WERI-Rb-1 (cell line): ENCODE measurements around the gene PEX5L.
A peak's percentile ranks its signal among the peaks of the same experiment; 100 is the strongest.

Source experiments
- DNase-seq: peaks from one replicate; pipeline ENCODE4 v3.0.0-alpha.2; 2020
- H3K27ac ChIP-seq: fragments of 250-450 bp; sonication (Bioruptor Pico); 2 replicates; pipeline ENCODE4 v1.5.1; 2020; ENCODE audit warnings: mild to moderate bottlenecking, moderate library complexity
- H3K27me3 ChIP-seq: fragments of 250-450 bp; sonication (Bioruptor Pico); 2 replicates; pipeline ENCODE4 v1.5.1; 2021; ENCODE audit warnings: mild to moderate bottlenecking, low read depth, moderate library complexity; ENCODE audit not compliant: insufficient read depth, severe bottlenecking
- H3K36me3 ChIP-seq: fragments of 250-450 bp; sonication (Bioruptor Pico); 2 replicates; pipeline ENCODE4 v1.5.1; 2020; ENCODE audit warnings: mild to moderate bottlenecking, moderate library complexity
- H3K4me3 ChIP-seq: 2 replicates; pipeline ENCODE4 v1.5.1; 2011; ENCODE audit warnings: low read depth, mild to moderate bottlenecking, control low read depth, low read length
- H3K9me3 ChIP-seq: fragments of 250-450 bp; sonication (Bioruptor Pico); 2 replicates; pipeline ENCODE4 v1.5.1; 2021; ENCODE audit warnings: mild to moderate bottlenecking, moderate library complexity; ENCODE audit not compliant: severe bottlenecking
- CTCF ChIP-seq: IDR thresholded peaks from 2 replicates; pipeline ENCODE4 v1.5.1; 2011; ENCODE audit warnings: low read depth, mild to moderate bottlenecking, control low read depth, inconsistent platforms, low read length

PEX5L gene

DNA sequence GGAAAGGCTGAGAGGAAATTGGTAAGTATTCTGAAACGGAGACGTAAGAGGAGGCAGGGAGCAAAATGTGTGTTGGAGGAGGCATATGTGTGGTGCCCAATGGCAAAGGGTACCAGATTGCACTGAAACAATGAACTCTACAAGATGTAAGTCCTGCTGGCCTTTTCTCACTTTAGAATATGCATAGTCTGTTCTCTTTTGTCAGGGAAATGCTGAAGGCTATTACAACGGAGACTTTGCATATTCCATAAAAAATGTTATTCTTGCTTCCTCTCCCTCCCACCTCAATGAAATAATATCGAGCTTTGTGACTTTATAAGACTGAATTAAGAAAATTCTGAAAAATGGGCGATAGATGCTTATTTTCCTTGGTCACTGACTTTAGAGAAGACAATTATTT, 85.9 kb downstream of the PEX5L start:
- H3K27ac ChIP-seq, result peak overlapping the region; percentile 5
- no peaks in the 10 kb centered on the region for H3K9me3 ChIP-seq
- no peak for DNase-seq
- H3K4me3 ChIP-seq, result no peak overlapping the region
- H3K27me3 ChIP-seq, result no peaks in the 10 kb centered on the region
- H3K36me3 ChIP-seq, result no peaks in the 10 kb centered on the region
- TF ChIP-seq CTCF, result no peak

GRCh38 chr3:179949869-179950268, 86.9 kb downstream of the PEX5L start:
- no peaks in the 10 kb centered on the region for H3K36me3 ChIP-seq
- H3K4me3 ChIP-seq, result no peak overlapping the region
- H3K27me3 ChIP-seq, result no peaks in the 10 kb centered on the region
- TF ChIP-seq CTCF, result no peak
- H3K27ac ChIP-seq, result peak overlapping the region; percentile 65
- no peak for DNase-seq
- no peaks in the 10 kb centered on the region for H3K9me3 ChIP-seq

DNA sequence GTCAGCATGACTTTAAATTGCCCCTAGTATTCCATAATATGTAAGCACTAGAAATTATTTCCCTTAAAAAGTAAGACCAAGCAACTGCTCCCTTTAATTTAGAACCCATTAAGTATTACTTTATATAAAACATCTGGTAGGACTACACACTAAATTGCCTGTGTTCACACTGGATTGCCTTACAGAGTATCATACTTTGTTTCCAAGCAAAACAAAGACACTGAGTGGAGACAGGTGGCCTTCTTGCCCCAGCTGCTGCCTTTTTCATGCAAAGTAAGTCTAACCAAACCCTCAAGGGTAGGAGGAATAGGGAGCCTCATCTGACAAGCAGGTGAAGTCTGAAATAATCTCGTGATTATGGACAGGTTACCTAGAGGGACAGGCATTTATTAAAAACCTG, 87.3 kb downstream of the PEX5L start:
- no peak for DNase-seq
- Histone ChIP-seq H3K27ac (peak overlapping the region; percentile 65), H3K27me3 (no peaks in the 10 kb centered on the region), H3K36me3 (no peaks in the 10 kb centered on the region), H3K4me3 (no peak overlapping the region), H3K9me3 (no peaks in the 10 kb centered on the region)
- no peak for TF ChIP-seq CTCF

- Histone ChIP-seq H3K4me3 (no peak overlapping the region), H3K36me3 (no peaks in the 10 kb centered on the region), H3K27ac (peak overlapping the region; percentile 65), H3K27me3 (no peaks in the 10 kb centered on the region), H3K9me3 (no peaks in the 10 kb centered on the region)
- TF ChIP-seq CTCF, result no peak
- no peak for DNase-seq
These were observed 88.0 kb downstream of the PEX5L start for GRCh38 chr3:179948740-179949139.

GRCh38 chr3:179945569-179945968, 91.2 kb downstream of the PEX5L start:
- Histone ChIP-seq H3K27ac (no peak overlapping the region), H3K27me3 (no peaks in the 10 kb centered on the region), H3K4me3 (no peak overlapping the region), H3K9me3 (no peaks in the 10 kb centered on the region), H3K36me3 (no peaks in the 10 kb centered on the region)
- no peak for DNase-seq
- TF ChIP-seq CTCF, result no peak

- TF ChIP-seq CTCF, result no peak
- Histone ChIP-seq H3K4me3 (no peak overlapping the region), H3K9me3 (no peaks in the 10 kb centered on the region), H3K36me3 (no peaks in the 10 kb centered on the region), H3K27me3 (no peaks in the 10 kb centered on the region), H3K27ac (no peak overlapping the region)
- DNase-seq, result peak; percentile 19
These were observed 93.4 kb downstream of the PEX5L start for GRCh38 chr3:179943117-179943880.
